GM12892 (cell line): ENCODE results near the gene OPN1MW2.
"Not testable (repeated sequence)": the region's sequence is repeated elsewhere in the genome, so short reads cannot be mapped to it uniquely, and the experiment has no call there.

Experiments used
- POLR2A ChIP-seq: IDR thresholded peaks from 2 replicates; pipeline ENCODE4 v1.6.1; 2011; ENCODE audit warnings: low read depth, low read length, control low read depth
- TAF1 ChIP-seq: IDR thresholded peaks from 2 replicates; pipeline ENCODE4 v1.6.1; 2011; ENCODE audit warnings: low read depth, mild to moderate bottlenecking, control low read depth, low read length, borderline replicate concordance

DNA sequence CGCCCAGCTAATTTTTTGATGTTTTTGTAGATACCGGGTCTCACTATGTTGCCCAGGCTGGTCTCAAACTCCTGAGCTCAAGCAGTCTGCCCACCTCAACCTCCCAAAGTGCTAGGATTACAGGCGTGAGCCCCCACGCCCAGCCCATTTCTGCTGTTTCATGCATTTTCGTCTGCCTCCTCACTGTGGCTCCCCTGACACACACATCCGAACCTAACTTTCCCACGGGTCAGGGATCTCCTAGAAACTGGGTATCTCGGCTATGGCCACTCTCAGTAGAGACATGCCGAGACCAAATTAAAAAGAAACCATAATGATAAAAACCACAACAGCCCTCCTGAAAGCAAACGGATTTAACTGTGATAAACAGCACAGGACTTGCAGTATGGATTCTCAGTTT, 28.5 kb downstream of the OPN1MW2 start:
- not testable (repeated sequence) for TF ChIP-seq TAF1, POLR2A
